Measurements from ENCODE around the gene NPPA.
"Not testable (repeated sequence)": the region's sequence is repeated elsewhere in the genome, so short reads cannot be mapped to it uniquely, and the experiment has no call there.

NPPA gene

GRCh38 chr1:11847667-11848372 lies at the start of gene NPPA:
TSS of gene NPPA (minus strand) at chr1:11847783. CDS start at chr1:11847684, 99 bp downstream.
- no peak within 1 kb of the TSS for H3K4me3 ChIP-seq (ENCODE audit: low read depth, low read length)
- TF ChIP-seq CTCF (IDR thresholded peaks at IDR 0.05; ENCODE audit: low read depth, low read length): no peak

- not testable (repeated sequence) for H3K4me3 ChIP-seq (ENCODE audit: low read depth, low read length)
These were observed 46.9 kb upstream of the NPPA start for GRCh38 chr1:11894501-11894900.

- H3K4me3 ChIP-seq (ENCODE audit: low read depth, low read length): no peak overlapping the region
- TF ChIP-seq CTCF (IDR thresholded peaks at IDR 0.05; ENCODE audit: low read depth, low read length): peak; percentile 92
These were observed 46.3 kb upstream of the NPPA start for GRCh38 chr1:11893907-11894251.

GRCh38 chr1:11891433-11892186 lies 44.0 kb upstream of the NPPA start:
- TF ChIP-seq CTCF (IDR thresholded peaks at IDR 0.05; ENCODE audit: low read depth, low read length): no peak
- H3K4me3 ChIP-seq (ENCODE audit: low read depth, low read length): no peak overlapping the region

GRCh38 chr1:11888877-11889208 lies 41.3 kb upstream of the NPPA start:
- no peak for TF ChIP-seq CTCF (IDR thresholded peaks at IDR 0.05; ENCODE audit: low read depth, low read length)
- no peak overlapping the region for H3K4me3 ChIP-seq (ENCODE audit: low read depth, low read length)

GRCh38 chr1:11888206-11888876 lies 40.8 kb upstream of the NPPA start:
- no peak for TF ChIP-seq CTCF (IDR thresholded peaks at IDR 0.05; ENCODE audit: low read depth, low read length)
- H3K4me3 ChIP-seq (ENCODE audit: low read depth, low read length): no peak overlapping the region

GRCh38 chr1:11887666-11888007 lies 40.1 kb upstream of the NPPA start:
- no peak for TF ChIP-seq CTCF (IDR thresholded peaks at IDR 0.05; ENCODE audit: low read depth, low read length)
- no peak overlapping the region for H3K4me3 ChIP-seq (ENCODE audit: low read depth, low read length)
